K562 (cell line): ENCODE results near the gene VSX2.

Source experiments
- EZH2 ChIP-seq: IDR thresholded peaks from 2 replicates; pipeline ENCODE4 v1.6.1; 2012; ENCODE audit warnings: low read depth, mild to moderate bottlenecking, inconsistent platforms, low read length, borderline replicate concordance
- HDAC8 ChIP-seq: fragments of 450-650 bp; IDR thresholded peaks from 2 replicates; pipeline ENCODE4 v1.6.1; 2016; ENCODE audit warnings: mild to moderate bottlenecking, missing genetic modification characterization, moderate library complexity, missing compliant biosample characterization
- NFIX ChIP-seq: fragments of 250-450 bp; sonication (Bioruptor Pico); IDR thresholded peaks from 2 replicates; pipeline ENCODE4 v1.4.0; 2020; ENCODE audit warnings: low read depth, mild to moderate bottlenecking, moderate library complexity
- TF ChIP-seq, protein P1 (sequence below): sonication (generic); formaldehyde crosslinking; IDR thresholded peaks from 2 replicates; pipeline ENCODE4 v1.8.0; 2022; ENCODE audit warnings: mild to moderate bottlenecking, low read depth, missing genetic modification reagents
- TF ChIP-seq, protein P2 (sequence below): sonication (generic); formaldehyde crosslinking; IDR thresholded peaks from 2 replicates; pipeline ENCODE4 v1.9.0; 2022; ENCODE audit warnings: mild to moderate bottlenecking, missing genetic modification reagents

DNA sequence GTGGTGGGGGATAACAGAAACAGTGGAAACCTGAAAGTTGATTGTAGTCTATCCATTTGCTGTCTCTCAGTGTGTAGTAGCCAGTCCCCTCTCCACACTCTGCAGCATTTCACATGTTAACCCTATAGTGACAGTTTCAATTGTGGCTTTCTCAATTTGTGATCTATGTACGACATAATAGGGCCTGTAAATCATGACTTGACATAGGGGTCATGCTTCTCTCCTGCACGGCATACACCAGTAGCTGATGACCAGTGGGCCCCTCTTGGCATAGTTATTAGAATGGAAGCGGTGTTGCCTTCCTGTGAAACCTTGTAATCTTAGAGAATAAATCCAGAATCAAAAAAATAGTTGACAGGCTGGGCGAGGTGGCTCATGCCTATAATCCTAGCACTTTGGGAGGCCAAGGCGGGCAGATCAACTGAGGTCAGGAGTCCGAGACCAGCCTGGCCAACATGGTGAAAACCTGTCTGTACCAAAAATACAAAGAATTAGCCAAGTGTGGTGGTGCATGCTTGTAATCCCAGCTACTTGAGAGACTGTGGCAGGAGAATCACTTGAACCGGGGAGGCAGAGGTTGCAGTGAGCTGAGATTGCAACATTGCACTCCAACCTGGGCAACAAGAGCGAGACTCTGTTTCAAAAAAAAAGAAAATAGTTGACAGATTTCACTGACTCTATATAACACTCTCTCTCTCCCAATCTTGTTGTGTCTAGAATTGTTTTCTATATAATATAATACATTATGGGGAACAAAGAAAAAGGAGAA is 44.6 kb upstream of the VSX2 start:
- TF ChIP-seq EZH2: no peak
- TF ChIP-seq, protein P1, sequence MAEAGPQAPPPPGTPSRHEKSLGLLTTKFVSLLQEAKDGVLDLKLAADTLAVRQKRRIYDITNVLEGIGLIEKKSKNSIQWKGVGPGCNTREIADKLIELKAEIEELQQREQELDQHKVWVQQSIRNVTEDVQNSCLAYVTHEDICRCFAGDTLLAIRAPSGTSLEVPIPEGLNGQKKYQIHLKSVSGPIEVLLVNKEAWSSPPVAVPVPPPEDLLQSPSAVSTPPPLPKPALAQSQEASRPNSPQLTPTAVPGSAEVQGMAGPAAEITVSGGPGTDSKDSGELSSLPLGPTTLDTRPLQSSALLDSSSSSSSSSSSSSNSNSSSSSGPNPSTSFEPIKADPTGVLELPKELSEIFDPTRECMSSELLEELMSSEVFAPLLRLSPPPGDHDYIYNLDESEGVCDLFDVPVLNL (CRISPR knock-in tag): no peak
- no peak for TF ChIP-seq NFIX (CRISPR knock-in tag)
- TF ChIP-seq, protein P2, sequence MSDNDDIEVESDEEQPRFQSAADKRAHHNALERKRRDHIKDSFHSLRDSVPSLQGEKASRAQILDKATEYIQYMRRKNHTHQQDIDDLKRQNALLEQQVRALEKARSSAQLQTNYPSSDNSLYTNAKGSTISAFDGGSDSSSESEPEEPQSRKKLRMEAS (CRISPR knock-in tag): no peak
- no peak for TF ChIP-seq HDAC8
